Suprapubic skin (tissue), 4 donors: Measurements from ENCODE around the gene PLA2G4F. TPM values are rescaled to one million over a fixed set of nuclear protein-coding genes. Genes with fewer than 3 reads are reported as not detected.
A peak's percentile ranks its signal among the peaks of the same experiment; 100 is the strongest.

ENCODE experiments used
- DNase-seq, 2 donors: peaks; one replicate each; pipeline ENCODE4 v3.0.0-alpha.2; 2019; ENCODE audit warnings: low spot score in 2 of 2
- H3K27ac ChIP-seq: fragments of 200-600 bp; sonication (generic); one replicate; pipeline ENCODE4 v1.5.1; 2019
- H3K27me3 ChIP-seq: fragments of 200-600 bp; sonication (generic); one replicate; pipeline ENCODE4 v1.5.1; 2019
- H3K36me3 ChIP-seq: fragments of 200-600 bp; sonication (generic); one replicate; pipeline ENCODE4 v1.5.1; 2019
- H3K4me1 ChIP-seq: fragments of 200-600 bp; sonication (generic); one replicate; pipeline ENCODE4 v1.5.1; 2019
- H3K4me3 ChIP-seq: fragments of 200-600 bp; sonication (generic); one replicate; pipeline ENCODE4 v1.5.1; 2019; ENCODE audit warnings: mild to moderate bottlenecking
- H3K9me3 ChIP-seq: fragments of 200-600 bp; sonication (generic); one replicate; pipeline ENCODE4 v1.5.1; 2019
- EP300 ChIP-seq: sonication (generic); formaldehyde crosslinking; IDR thresholded peaks from one replicate; pipeline ENCODE4 v1.6.1; 2017; ENCODE audit warnings: antibody characterized with exemption
- POLR2A ChIP-seq, 2 donors: fragments of 450-650 bp; IDR thresholded peaks; one replicate each; pipeline ENCODE4 v1.6.1; 2017; ENCODE audit warnings: antibody characterized with exemption in 2 of 2, mild to moderate bottlenecking in 2 of 2, moderate library complexity in 2 of 2
- POLR2AphosphoS5 ChIP-seq, 3 donors: sonication (generic); formaldehyde crosslinking; IDR thresholded peaks; one replicate each; pipeline ENCODE4 v1.6.1; 2017; ENCODE audit warnings: antibody characterized with exemption in 3 of 3
- WGBS: methylation state at CpG from one replicate; pipeline ENCODE4 v1.1.5; 2018; 5-methylcytosine and 5-hydroxymethylcytosine counted together
- total RNA-seq, 4 donors: library from RNA; depleted of rRNA; stranded (reverse); fragments of >200 nt; gene quantifications; one replicate each; pipeline ENCODE4 v1.1.0, GENCODE V29; 2016
- TF ChIP-seq, protein P1 (sequence below), 2 donors: fragments of 200-600 bp in 1 of 2; fragments of 450-650 bp in 1 of 2; sonication (generic) in 1 of 2; IDR thresholded peaks; one replicate each; pipeline ENCODE4 v1.5.1; 2016 to 2019; ENCODE audit warnings: antibody characterized with exemption in 2 of 2, mild to moderate bottlenecking in 1 of 2, moderate library complexity in 1 of 2

The PLA2G4F gene
- total RNA-seq, 4 donors from 2014 or later = 209 to 311 (median 246) TPM

- H3K27me3 ChIP-seq = peaks cover 6% of the 10 kb centered on the region
- H3K27ac ChIP-seq = no peak overlapping the region
- H3K4me1 ChIP-seq = peaks cover 10% of the 10 kb centered on the region
- TF ChIP-seq POLR2A (IDR thresholded peaks at IDR 0.05) = no peak
- TF ChIP-seq EP300 = no peak
- no peak for TF ChIP-seq POLR2AphosphoS5 (IDR thresholded peaks at IDR 0.05)
- TF ChIP-seq, protein P1, sequence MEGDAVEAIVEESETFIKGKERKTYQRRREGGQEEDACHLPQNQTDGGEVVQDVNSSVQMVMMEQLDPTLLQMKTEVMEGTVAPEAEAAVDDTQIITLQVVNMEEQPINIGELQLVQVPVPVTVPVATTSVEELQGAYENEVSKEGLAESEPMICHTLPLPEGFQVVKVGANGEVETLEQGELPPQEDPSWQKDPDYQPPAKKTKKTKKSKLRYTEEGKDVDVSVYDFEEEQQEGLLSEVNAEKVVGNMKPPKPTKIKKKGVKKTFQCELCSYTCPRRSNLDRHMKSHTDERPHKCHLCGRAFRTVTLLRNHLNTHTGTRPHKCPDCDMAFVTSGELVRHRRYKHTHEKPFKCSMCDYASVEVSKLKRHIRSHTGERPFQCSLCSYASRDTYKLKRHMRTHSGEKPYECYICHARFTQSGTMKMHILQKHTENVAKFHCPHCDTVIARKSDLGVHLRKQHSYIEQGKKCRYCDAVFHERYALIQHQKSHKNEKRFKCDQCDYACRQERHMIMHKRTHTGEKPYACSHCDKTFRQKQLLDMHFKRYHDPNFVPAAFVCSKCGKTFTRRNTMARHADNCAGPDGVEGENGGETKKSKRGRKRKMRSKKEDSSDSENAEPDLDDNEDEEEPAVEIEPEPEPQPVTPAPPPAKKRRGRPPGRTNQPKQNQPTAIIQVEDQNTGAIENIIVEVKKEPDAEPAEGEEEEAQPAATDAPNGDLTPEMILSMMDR (IDR thresholded peaks at IDR 0.05) = no peak
- no peak for DNase-seq
- H3K4me3 ChIP-seq = no peak overlapping the region
- H3K36me3 ChIP-seq = no peaks in the 10 kb centered on the region
- 96% methylated on average over 3 of the region's 3 CpGs for WGBS
- H3K9me3 ChIP-seq = no peaks in the 10 kb centered on the region
Observed at GRCh38 chr15:42123546-42123945, 32.9 kb downstream of the PLA2G4F start.

GRCh38 chr15:42121682-42122081 is 34.8 kb downstream of the PLA2G4F start:
- H3K27ac ChIP-seq = no peak overlapping the region
- H3K4me3 ChIP-seq = no peak overlapping the region
- no peaks in the 10 kb centered on the region for H3K9me3 ChIP-seq
- TF ChIP-seq, protein P1 (IDR thresholded peaks at IDR 0.05) = no peak
- TF ChIP-seq POLR2A (IDR thresholded peaks at IDR 0.05) (no peak), EP300 (no peak)
- WGBS = 41% methylated on average over 2 of the region's 2 CpGs
- DNase-seq = no peak
- H3K27me3 ChIP-seq = no peaks in the 10 kb centered on the region
- H3K36me3 ChIP-seq = no peaks in the 10 kb centered on the region
- peaks cover 12% of the 10 kb centered on the region for H3K4me1 ChIP-seq

GRCh38 chr15:42121021-42121420 is 35.4 kb downstream of the PLA2G4F start:
- H3K27ac ChIP-seq = no peak overlapping the region
- no peaks in the 10 kb centered on the region for H3K9me3 ChIP-seq
- DNase-seq = no peak
- no peaks in the 10 kb centered on the region for H3K27me3 ChIP-seq
- 68% methylated on average over 5 of the region's 6 CpGs for WGBS
- H3K36me3 ChIP-seq = no peaks in the 10 kb centered on the region
- TF ChIP-seq EP300 = no peak
- TF ChIP-seq, protein P1 (IDR thresholded peaks at IDR 0.05) = no peak
- TF ChIP-seq POLR2A (IDR thresholded peaks at IDR 0.05) = no peak
- TF ChIP-seq POLR2AphosphoS5 (IDR thresholded peaks at IDR 0.05) = no peak
- H3K4me1 ChIP-seq = peaks cover 12% of the 10 kb centered on the region
- H3K4me3 ChIP-seq = no peak overlapping the region

DNA sequence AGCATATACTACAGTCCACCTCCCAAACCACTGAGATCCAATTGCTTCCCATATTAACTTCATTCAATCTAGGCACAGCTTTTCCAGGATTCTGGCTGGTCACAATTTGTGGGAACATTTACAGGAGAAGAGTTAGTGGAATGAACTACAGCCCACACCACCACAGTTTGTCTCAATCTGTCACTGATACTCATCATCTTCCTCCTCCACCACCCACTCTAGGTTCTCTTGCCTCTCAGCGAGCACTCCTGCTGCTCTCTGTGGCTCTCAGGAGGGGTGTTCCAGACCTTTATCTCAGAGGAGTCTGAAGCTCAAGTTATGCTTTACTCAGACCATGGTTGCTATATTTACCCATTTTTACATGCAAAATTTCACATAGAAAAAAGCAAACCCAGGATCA is 36.2 kb downstream of the PLA2G4F start:
- 84% methylated on average over 1 of the region's 1 CpG for WGBS

GRCh38 chr15:42119446-42119760 is 37.0 kb downstream of the PLA2G4F start:
- peak overlapping the region; percentile 25 for H3K4me3 ChIP-seq
- H3K27ac ChIP-seq = no peak overlapping the region
- no peaks in the 10 kb centered on the region for H3K27me3 ChIP-seq
- H3K9me3 ChIP-seq = no peaks in the 10 kb centered on the region
- no peak for DNase-seq
- WGBS = 60% methylated on average over 5 of the region's 5 CpGs
- peaks cover 12% of the 10 kb centered on the region for H3K4me1 ChIP-seq
- no peaks in the 10 kb centered on the region for H3K36me3 ChIP-seq
- no peak for TF ChIP-seq POLR2AphosphoS5 (IDR thresholded peaks at IDR 0.05)
- TF ChIP-seq, protein P1 (IDR thresholded peaks at IDR 0.05) = no peak
- TF ChIP-seq EP300 = no peak
- no peak for TF ChIP-seq POLR2A (IDR thresholded peaks at IDR 0.05)

More for the DNA sequence above, 36.2 kb downstream of the PLA2G4F start:
- Histone ChIP-seq H3K36me3 (no peaks in the 10 kb centered on the region), H3K4me1 (peaks cover 12% of the 10 kb centered on the region), H3K9me3 (no peaks in the 10 kb centered on the region), H3K4me3 (no peak overlapping the region), H3K27me3 (no peaks in the 10 kb centered on the region), H3K27ac (no peak overlapping the region)
- TF ChIP-seq POLR2AphosphoS5 (IDR thresholded peaks at IDR 0.05) (no peak), POLR2A (IDR thresholded peaks at IDR 0.05) (no peak)
- TF ChIP-seq, protein P1 (IDR thresholded peaks at IDR 0.05) = no peak
- no peak for DNase-seq
